ENCODE measurements around the gene PCDH9.

GRCh38 chr13:67069117-67069767 is 160.9 kb downstream of the PCDH9 start:
- TF ChIP-seq CTCF (IDR thresholded peaks at IDR 0.05) (no peak), POLR2A (IDR thresholded peaks at IDR 0.05) (no peak)
